Activated gamma-delta T cell treated with Interleukin-2 at 50 U/mL for 16 hours (primary cell): ENCODE data around the gene SERHL2.
"Not testable (repeated sequence)": the region's sequence is repeated elsewhere in the genome, so short reads cannot be mapped to it uniquely, and the experiment has no call there.

Experiments used
- DNase-seq: peaks from one replicate; pipeline ENCODE4 v3.0.0-alpha.2; 2020

SERHL2 gene, protein sequence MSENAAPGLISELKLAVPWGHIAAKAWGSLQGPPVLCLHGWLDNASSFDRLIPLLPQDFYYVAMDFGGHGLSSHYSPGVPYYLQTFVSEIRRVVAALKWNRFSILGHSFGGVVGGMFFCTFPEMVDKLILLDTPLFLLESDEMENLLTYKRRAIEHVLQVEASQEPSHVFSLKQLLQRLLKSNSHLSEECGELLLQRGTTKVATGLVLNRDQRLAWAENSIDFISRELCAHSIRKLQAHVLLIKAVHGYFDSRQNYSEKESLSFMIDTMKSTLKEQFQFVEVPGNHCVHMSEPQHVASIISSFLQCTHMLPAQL

GRCh38 chr22:42553475-42554361 lies at the start of gene SERHL2:
Gene SERHL2 (plus strand): TSS chr22:42553956. CDS start chr22:42554021, 65 bp downstream.
- peak; percentile 68 for DNase-seq

DNA sequence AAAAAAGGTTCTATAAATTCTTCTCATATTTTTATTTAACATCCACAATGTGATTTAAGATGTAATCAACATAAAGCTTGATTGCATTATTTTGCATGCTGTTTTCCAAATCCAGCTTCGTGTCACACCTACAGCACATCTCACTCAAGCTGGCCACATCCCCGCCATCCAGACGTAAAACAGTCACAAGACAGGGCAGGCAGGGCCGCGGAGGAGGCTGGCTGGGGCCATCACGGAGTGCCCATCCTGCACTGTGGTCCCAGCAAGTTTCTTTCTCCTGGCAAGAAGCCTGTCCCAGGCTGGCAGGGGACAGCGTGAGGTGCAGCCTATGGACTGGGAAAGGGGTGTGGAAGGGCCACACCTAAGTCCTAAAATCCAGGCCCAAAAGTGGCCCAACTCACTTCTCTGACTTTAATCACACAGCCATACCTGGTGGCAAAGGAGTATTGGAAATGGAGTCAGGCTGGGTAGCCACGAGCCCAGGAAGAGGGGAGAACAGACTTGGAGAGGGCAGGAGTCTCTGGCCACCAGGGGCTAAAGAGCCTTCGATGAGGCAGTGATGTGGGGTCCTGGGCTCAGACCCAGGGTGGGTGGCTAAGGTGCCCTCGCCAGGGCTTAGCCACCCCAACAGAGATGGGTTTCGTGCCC lies 45.3 kb upstream of the SERHL2 start:
- not testable (repeated sequence) for DNase-seq

- not testable (repeated sequence) for DNase-seq
These were observed 44.8 kb upstream of the SERHL2 start for GRCh38 chr22:42508975-42509364.

- DNase-seq = no peak
These were observed 44.2 kb upstream of the SERHL2 start for GRCh38 chr22:42509548-42509947.

- DNase-seq = no peak
These were observed 42.3 kb upstream of the SERHL2 start for GRCh38 chr22:42511401-42511891.

DNA sequence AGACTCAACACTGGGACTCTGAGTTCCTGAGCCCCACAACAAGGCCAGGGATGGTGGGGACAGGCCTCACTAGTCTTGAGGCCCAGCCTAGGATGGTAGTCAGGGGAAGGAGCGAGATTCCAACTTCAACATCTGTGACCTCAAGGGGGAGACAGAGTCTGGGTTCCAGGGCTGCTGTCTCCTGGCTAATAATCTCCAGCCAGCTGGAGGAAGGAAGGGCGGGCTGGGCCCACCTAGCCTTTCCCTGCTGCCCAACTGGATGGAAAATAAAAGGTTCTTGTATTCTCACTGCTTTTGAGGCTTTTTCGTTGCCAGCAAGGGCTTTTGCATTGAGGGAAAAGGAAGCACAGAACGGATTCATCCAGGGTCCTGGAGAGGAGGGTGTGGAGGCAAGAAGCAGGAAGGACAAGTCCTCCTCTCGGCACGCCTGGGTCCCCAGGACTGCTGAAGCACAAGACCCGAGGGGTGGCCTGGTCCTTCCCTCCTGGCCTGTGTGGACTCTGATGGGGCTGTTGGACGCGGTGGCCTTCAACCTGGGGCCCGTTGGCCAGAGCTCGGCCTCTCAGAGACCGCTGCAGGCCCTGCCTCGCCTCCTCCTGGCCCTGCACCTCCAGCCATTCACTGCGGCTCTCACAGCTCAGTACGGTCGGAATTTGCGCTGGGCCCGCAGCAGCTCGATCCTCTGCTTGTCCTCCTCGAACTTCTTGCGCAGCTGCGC lies 41.3 kb upstream of the SERHL2 start:
- not testable (repeated sequence) for DNase-seq

- not testable (repeated sequence) for DNase-seq
These were observed 39.4 kb upstream of the SERHL2 start for GRCh38 chr22:42514331-42514730.

- not testable (repeated sequence) for DNase-seq
These were observed 38.5 kb upstream of the SERHL2 start for GRCh38 chr22:42515304-42515703.

GRCh38 chr22:42515896-42516295 lies 37.9 kb upstream of the SERHL2 start:
- no peak for DNase-seq

- not testable (repeated sequence) for DNase-seq
These were observed 36.7 kb upstream of the SERHL2 start for GRCh38 chr22:42517103-42517502.

DNA sequence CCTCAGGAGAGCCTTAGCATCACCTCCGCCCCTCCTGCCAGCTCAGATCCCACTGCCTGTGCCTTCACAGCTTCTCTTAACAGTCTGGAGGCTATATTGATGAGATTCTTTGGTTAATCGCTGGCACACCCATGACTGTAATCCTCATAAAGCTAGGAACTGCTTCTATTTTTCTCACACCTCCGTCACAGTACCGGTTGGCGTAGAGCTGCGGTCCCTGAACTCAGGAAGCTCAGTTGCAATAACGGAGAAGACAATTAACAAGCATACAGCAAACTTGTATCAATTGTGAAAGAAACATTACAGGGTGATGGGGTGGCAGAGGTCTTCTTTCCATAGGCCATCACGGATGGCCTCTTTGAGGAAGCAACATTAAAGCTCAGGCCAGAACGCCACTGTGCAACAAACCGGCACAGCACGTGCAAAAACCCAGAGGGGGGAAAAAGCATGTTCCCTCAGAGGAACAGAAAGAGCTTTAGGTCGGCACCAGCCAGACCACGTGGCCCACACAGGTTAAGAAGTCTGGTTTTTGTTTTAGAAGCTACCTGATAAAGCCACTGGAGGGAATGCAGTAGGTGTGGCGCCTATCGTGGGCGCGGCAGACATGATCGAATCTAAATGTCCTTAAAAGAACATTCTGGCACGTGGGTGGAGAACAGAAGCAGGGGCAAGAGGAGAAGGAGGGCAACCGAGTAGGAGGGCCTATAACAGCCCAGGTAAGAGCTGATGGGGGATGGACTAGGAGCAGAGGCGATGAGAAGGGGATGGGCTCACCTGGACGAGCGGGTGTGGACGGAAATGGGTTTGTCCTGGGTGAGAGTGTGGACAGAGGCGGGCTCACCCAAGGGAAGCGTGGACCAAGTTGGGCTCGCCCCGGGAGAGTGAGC lies 34.9 kb upstream of the SERHL2 start:
- DNase-seq = not testable (repeated sequence)

- DNase-seq = peak; percentile 80
These were observed 34.0 kb upstream of the SERHL2 start, which contains the start of gene RRP7A for GRCh38 chr22:42519525-42520401. Gene RRP7A (minus strand): TSS chr22:42519796. CDS start chr22:42519786, 10 bp downstream.

DNA sequence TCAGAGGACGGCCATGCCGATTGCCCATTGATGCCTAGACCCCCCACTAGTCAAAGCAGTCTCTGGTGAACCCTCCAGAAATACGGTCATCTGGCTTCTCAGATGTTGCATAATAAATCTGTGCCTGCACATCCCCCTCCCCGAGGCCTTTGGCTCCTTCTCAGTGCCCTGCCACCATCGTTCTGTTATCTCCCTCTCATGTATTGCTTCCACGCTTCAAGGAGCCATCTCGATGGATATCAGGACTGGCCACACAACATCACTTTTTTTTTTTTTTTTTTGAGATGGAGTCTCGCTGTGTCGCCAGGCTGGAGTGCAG lies 32.6 kb upstream of the SERHL2 start:
- DNase-seq = no peak

DNA sequence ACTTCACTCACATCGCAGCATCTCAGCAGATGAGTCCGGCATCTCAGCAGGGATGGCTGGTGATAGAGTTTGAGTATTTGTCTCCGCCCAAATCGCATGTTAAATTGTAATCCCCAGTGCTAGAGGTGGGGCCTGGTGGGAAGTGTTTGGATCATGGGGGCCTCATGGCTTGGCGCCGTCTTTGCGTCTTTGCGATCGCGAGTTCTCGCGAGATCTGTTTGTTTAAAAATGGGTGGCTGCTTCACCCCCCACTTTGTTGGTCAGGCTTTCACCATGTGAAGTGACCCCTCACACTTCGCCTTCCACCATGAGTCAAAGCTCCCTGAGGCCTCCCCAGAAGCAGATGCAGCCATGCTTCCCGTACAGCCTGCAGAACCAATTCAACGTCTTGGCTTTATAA lies 31.2 kb upstream of the SERHL2 start:
- DNase-seq = no peak

GRCh38 chr22:42528591-42529307 lies 25.0 kb upstream of the SERHL2 start:
- no peak for DNase-seq

- not testable (repeated sequence) for DNase-seq
These were observed 24.3 kb upstream of the SERHL2 start for GRCh38 chr22:42529435-42529834.

DNA sequence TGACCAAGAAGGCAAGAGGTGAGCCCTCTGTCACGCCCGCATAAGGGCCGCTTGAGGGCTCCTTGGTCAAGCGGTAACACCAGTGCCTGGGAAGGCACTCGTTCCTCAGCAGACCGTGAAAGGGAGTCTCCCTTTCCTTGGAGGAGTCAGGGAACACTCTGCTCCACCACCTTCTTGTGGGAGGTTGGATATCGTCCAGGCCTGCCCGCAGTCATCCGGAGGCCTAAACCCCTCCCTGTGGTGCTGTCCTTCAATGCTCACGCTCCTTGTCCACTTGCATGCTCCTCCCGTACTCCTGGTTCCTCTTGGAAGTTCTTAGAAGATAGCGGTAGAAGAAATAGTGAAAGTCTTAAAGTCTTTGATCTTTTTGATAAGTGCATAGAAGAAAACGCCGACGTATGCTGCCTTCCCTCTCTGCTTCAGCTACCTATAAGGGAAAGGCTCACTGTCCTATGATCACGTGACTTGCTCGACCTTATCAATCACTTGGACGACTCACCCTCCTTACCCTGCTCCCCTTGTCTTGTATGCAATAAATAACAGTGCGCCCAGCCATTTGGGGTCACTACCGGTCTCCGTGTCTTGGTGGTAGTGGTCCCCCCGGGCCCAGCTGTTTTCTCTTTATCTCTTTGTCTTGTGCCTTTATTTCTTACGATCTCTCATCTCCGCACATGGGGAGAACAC lies 22.2 kb upstream of the SERHL2 start:
- not testable (repeated sequence) for DNase-seq

DNA sequence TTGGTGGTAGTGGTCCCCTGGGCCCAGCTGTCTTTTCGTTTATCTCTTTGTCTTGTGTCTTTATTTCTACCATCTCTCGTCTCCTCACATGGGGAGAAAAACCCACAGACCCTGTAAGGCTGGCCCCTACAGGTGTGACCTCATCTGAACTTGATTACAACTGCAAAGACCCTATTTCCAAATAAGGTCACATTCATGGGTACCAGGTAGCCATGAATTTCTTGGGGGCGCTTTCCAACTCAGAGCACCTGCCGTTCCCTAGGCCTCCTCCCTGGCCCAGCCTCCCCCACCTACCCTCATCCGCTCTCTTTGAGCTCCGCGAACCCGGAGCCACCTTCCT lies 20.1 kb upstream of the SERHL2 start:
- DNase-seq = no peak

GRCh38 chr22:42535082-42535731 lies 18.5 kb upstream of the SERHL2 start:
- DNase-seq = not testable (repeated sequence)
